SK-N-SH (cell line): ENCODE results near the gene ZNF407.

Experiments
- CTCF ChIP-seq: fragments of 200-600 bp; sonication (generic); IDR thresholded peaks from 2 replicates; pipeline ENCODE4 v1.6.1; 2017; ENCODE audit warnings: antibody characterized with exemption, mild to moderate bottlenecking, moderate library complexity
- POLR2AphosphoS5 ChIP-seq: IDR thresholded peaks from 2 replicates; pipeline ENCODE4 v1.6.1; 2012; ENCODE audit warnings: low read depth, low read length
- REST ChIP-seq: IDR thresholded peaks from 2 replicates; pipeline ENCODE4 v1.6.1; 2012; ENCODE audit warnings: mild to moderate bottlenecking, low read depth, low read length, moderate library complexity
- TAF1 ChIP-seq: IDR thresholded peaks from 2 replicates; pipeline ENCODE4 v1.6.1; 2012; ENCODE audit warnings: low read depth, mild to moderate bottlenecking, low read length, moderate library complexity, borderline replicate concordance

- TF ChIP-seq POLR2AphosphoS5 (no peak), TAF1 (no peak), CTCF (no peak), REST (no peak)
These were observed 514.1 kb downstream of the ZNF407 start for GRCh38 chr18:75111760-75112159.
